ENCODE data around the gene TMEM114.

Gene TMEM114

GRCh38 chr16:8528471-8528870 lies 61.8 kb downstream of the TMEM114 start:
- H3K27me3 Mint-ChIP-seq: peaks cover 44% of the 10 kb centered on the region
- H3K4me3 Mint-ChIP-seq: no peak overlapping the region

GRCh38 chr16:8523932-8524331 lies 66.4 kb downstream of the TMEM114 start:
- DNase-seq: no peak
- Mint-ChIP-seq H3K36me3 (ENCODE audit: low read depth) (no peaks in the 10 kb centered on the region), H3K9me3 (no peaks in the 10 kb centered on the region), H3K27me3 (peaks cover 31% of the 10 kb centered on the region), H3K27ac (no peak overlapping the region), H3K4me3 (no peak overlapping the region), H3K4me1 (ENCODE audit: low read depth) (peaks cover 7% of the 10 kb centered on the region)

More at GRCh38 chr16:8528471-8528870, 61.8 kb downstream of the TMEM114 start:
- Mint-ChIP-seq H3K4me1 (ENCODE audit: low read depth) (no peaks in the 10 kb centered on the region), H3K27ac (no peak overlapping the region), H3K36me3 (ENCODE audit: low read depth) (no peaks in the 10 kb centered on the region), H3K9me3 (no peaks in the 10 kb centered on the region)
- no peak for DNase-seq

- H3K9me3 Mint-ChIP-seq: no peaks in the 10 kb centered on the region
- peaks cover 19% of the 10 kb centered on the region for H3K27me3 Mint-ChIP-seq
- peaks cover 7% of the 10 kb centered on the region for H3K4me1 Mint-ChIP-seq (ENCODE audit: low read depth)
- no peaks in the 10 kb centered on the region for H3K36me3 Mint-ChIP-seq (ENCODE audit: low read depth)
- H3K27ac Mint-ChIP-seq: no peak overlapping the region
- no peak overlapping the region for H3K4me3 Mint-ChIP-seq
- DNase-seq: no peak
Measured at GRCh38 chr16:8522757-8523156, 67.6 kb downstream of the TMEM114 start.

GRCh38 chr16:8519643-8520042 lies 70.7 kb downstream of the TMEM114 start:
- peaks cover 7% of the 10 kb centered on the region for H3K4me1 Mint-ChIP-seq (ENCODE audit: low read depth)
- H3K27ac Mint-ChIP-seq: no peak overlapping the region
- no peaks in the 10 kb centered on the region for H3K36me3 Mint-ChIP-seq (ENCODE audit: low read depth)
- DNase-seq: no peak
- peaks cover 10% of the 10 kb centered on the region for H3K27me3 Mint-ChIP-seq
- no peak overlapping the region for H3K4me3 Mint-ChIP-seq
- H3K9me3 Mint-ChIP-seq: no peaks in the 10 kb centered on the region

All from activated T-cell treated with anti-CD3 and anti-CD28 coated beads, Interleukin-2, amount 50 U/mL, for 24 hours (primary cell).